HCT116 (cell line): ENCODE data around the gene MICAL1.

Source experiments
- EZH2 ChIP-seq: fragments of 200-600 bp; sonication (generic); IDR thresholded peaks from 2 replicates; pipeline ENCODE4 v1.6.1; 2017; ENCODE audit warnings: antibody characterized with exemption, mixed run types
- EZH2phosphoT487 ChIP-seq: fragments of 200-600 bp; IDR thresholded peaks from 2 replicates; pipeline ENCODE4 v1.6.1; 2018; ENCODE audit warnings: antibody characterized with exemption, borderline replicate concordance
- POLR2A ChIP-seq: IDR thresholded peaks from 2 replicates; pipeline ENCODE4 v1.7.0; 2011; ENCODE audit warnings: borderline replicate concordance; ENCODE audit not compliant: insufficient read depth, insufficient read length; ENCODE audit errors: extremely low read depth
- SP1 ChIP-seq: IDR thresholded peaks from 2 replicates; pipeline ENCODE4 v1.6.1; 2012; ENCODE audit warnings: low read depth
- YY1 ChIP-seq: IDR thresholded peaks from 2 replicates; pipeline ENCODE4 v1.6.1; 2011; ENCODE audit warnings: low read length, low read depth, moderate library complexity, mild to moderate bottlenecking; ENCODE audit not compliant: insufficient replicate concordance; ENCODE audit errors: extremely low read depth
- TF ChIP-seq, protein P1 (sequence below), 3 experiments: fragments of 200-600 bp in 1 of 3; sonication (generic) in 1 of 3; IDR thresholded peaks in 2 of 3; conservative IDR thresholded peaks in 1 of 3; 2 replicates each; pipeline ENCODE4 v1.5.1; 2012 to 2017; ENCODE audit warnings: low read depth in 2 of 3, low read length in 2 of 3, antibody characterized with exemption in 1 of 3, borderline replicate concordance in 1 of 3, control low read depth in 1 of 3, mild to moderate bottlenecking in 1 of 3, mixed read lengths in 1 of 3, mixed run types in 1 of 3, moderate library complexity in 1 of 3; ENCODE audit not compliant: insufficient read depth in 1 of 3
- TF ChIP-seq, protein P2 (sequence below): IDR thresholded peaks from 2 replicates; pipeline ENCODE4 v1.6.1; 2012

DNA sequence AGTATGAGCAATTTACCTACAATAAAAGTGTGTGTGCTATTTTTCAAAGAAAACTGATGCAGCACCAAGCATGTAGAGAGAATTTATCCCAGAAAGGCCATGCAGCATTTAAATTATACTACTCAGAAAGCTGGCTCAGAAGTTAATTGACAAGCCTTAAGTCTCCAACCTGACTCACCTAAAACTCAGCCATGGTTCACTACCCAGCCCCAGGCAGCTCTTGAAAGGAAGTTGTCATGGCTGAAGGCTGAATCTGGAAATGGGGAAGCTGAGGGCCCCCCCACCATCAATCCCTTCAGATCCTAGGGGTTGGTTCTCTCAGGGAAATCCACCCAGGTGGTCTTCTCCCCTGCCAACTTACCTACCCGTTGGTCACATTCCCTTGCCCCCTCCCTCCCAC is 34.8 kb downstream of the MICAL1 start:
- TF ChIP-seq, protein P1, sequence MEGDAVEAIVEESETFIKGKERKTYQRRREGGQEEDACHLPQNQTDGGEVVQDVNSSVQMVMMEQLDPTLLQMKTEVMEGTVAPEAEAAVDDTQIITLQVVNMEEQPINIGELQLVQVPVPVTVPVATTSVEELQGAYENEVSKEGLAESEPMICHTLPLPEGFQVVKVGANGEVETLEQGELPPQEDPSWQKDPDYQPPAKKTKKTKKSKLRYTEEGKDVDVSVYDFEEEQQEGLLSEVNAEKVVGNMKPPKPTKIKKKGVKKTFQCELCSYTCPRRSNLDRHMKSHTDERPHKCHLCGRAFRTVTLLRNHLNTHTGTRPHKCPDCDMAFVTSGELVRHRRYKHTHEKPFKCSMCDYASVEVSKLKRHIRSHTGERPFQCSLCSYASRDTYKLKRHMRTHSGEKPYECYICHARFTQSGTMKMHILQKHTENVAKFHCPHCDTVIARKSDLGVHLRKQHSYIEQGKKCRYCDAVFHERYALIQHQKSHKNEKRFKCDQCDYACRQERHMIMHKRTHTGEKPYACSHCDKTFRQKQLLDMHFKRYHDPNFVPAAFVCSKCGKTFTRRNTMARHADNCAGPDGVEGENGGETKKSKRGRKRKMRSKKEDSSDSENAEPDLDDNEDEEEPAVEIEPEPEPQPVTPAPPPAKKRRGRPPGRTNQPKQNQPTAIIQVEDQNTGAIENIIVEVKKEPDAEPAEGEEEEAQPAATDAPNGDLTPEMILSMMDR (IDR thresholded peaks at IDR 0.05 in 2 of 3, conservative IDR thresholded peaks at IDR 0.05 in 1 of 3; ENCODE audit: borderline replicate concordance in 1 of 3, insufficient read depth in 1 of 3, low read depth in 2 of 3, low read length in 2 of 3): no peak
- no peak for TF ChIP-seq EZH2
- TF ChIP-seq SP1: no peak
- no peak for TF ChIP-seq POLR2A
- TF ChIP-seq EZH2phosphoT487: no peak
- TF ChIP-seq, protein P2, sequence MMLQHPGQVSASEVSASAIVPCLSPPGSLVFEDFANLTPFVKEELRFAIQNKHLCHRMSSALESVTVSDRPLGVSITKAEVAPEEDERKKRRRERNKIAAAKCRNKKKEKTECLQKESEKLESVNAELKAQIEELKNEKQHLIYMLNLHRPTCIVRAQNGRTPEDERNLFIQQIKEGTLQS: no peak
- no peak for TF ChIP-seq YY1
